Prostate gland (tissue), 2 donors: ENCODE measurements around the gene SEMA5A. TPM values are rescaled to one million over a fixed set of nuclear protein-coding genes. Genes with fewer than 3 reads are reported as not detected.

Experiments used
- DNase-seq: peaks from one replicate; pipeline ENCODE4 v3.0.0-alpha.2; 2019; ENCODE audit warnings: low spot score
- H3K27ac ChIP-seq, 2 donors: fragments of 200-600 bp; sonication (generic); 2 replicates each; pipeline ENCODE4 v1.5.1; 2017 to 2019
- H3K27me3 ChIP-seq: fragments of 200-600 bp; sonication (generic); replicated peaks from 2 replicates; pipeline ENCODE4 v1.5.1; 2019; ENCODE audit not compliant: insufficient read depth
- H3K36me3 ChIP-seq, 2 donors: fragments of 200-600 bp; sonication (generic); 1 replicate in 1 of 2; 2 replicates in 1 of 2; pipeline versions ENCODE4 v1.5.1 to v1.8.1; 2017 to 2019
- H3K4me1 ChIP-seq: fragments of 200-600 bp; sonication (generic); replicated peaks from 2 replicates; pipeline ENCODE4 v1.5.1; 2019
- H3K4me3 ChIP-seq, 2 donors: fragments of 200-600 bp; sonication (generic); 2 replicates each; pipeline ENCODE4 v1.5.1; 2017 to 2019
- H3K9me3 ChIP-seq: fragments of 200-600 bp; sonication (generic); 2 replicates; pipeline ENCODE4 v1.5.1; 2017
- CTCF ChIP-seq, 4 experiments: fragments of 200-600 bp in 2 of 4; fragments of 450-650 bp in 2 of 4; sonication (generic) in 2 of 4; IDR thresholded peaks; 1 replicate in 3 of 4; 2 replicates in 1 of 4; pipeline ENCODE4 v1.5.1; 2016 to 2019; ENCODE audit warnings: antibody characterized with exemption in 4 of 4, mild to moderate bottlenecking in 2 of 4, moderate library complexity in 2 of 4
- POLR2A ChIP-seq: fragments of 450-650 bp; IDR thresholded peaks from one replicate; pipeline ENCODE4 v1.6.1; 2016; ENCODE audit warnings: antibody characterized with exemption, mild to moderate bottlenecking
- POLR2AphosphoS5 ChIP-seq: sonication (generic); formaldehyde crosslinking; IDR thresholded peaks from one replicate; pipeline ENCODE4 v1.6.1; 2017; ENCODE audit warnings: antibody characterized with exemption
- WGBS: methylation state at CpG from one replicate; pipeline ENCODE4 v1.1.5; 2018; 5-methylcytosine and 5-hydroxymethylcytosine counted together
- intact Hi-C: fragments of 100-400 bp; cut with DNase I; formaldehyde crosslinking; loops from one replicate; pipeline ENCODE4 v1.14.2; 2022
- total RNA-seq, 2 donors: library from RNA; depleted of rRNA; stranded (reverse); fragments of >200 nt; gene quantifications; one replicate each; pipeline ENCODE4 v1.1.0, GENCODE V29; 2016

SEMA5A gene
- total RNA-seq, 2 donors from 2014 or later = 4.5 to 21.7 TPM

- TF ChIP-seq POLR2A (no peak), POLR2AphosphoS5 (no peak), CTCF (IDR thresholded peaks at IDR 0.05) (no peak)
- H3K9me3 ChIP-seq = no peaks in the 10 kb centered on the region
- no peak for DNase-seq
- no peaks in the 10 kb centered on the region for H3K4me1 ChIP-seq
- no peak overlapping the region for H3K27ac ChIP-seq
- no peaks in the 10 kb centered on the region for H3K36me3 ChIP-seq
- intact Hi-C loops = no loop called here
- no peaks in the 10 kb centered on the region for H3K27me3 ChIP-seq
- no peak overlapping the region for H3K4me3 ChIP-seq
- WGBS = 98% methylated on average over 2 of the region's 2 CpGs
Observed at GRCh38 chr5:9251379-9251980, 294.4 kb downstream of the SEMA5A start.

- no peak for DNase-seq
- intact Hi-C loops = no loop called here
- no peak for TF ChIP-seq POLR2AphosphoS5
- TF ChIP-seq POLR2A = no peak
- TF ChIP-seq CTCF (IDR thresholded peaks at IDR 0.05) = no peak
- Histone ChIP-seq H3K9me3 (no peaks in the 10 kb centered on the region), H3K4me1 (no peaks in the 10 kb centered on the region), H3K36me3 (no peaks in the 10 kb centered on the region), H3K27ac (no peak overlapping the region), H3K27me3 (no peaks in the 10 kb centered on the region), H3K4me3 (no peak overlapping the region)
- WGBS = 90% methylated on average over 3 of the region's 3 CpGs
Observed at GRCh38 chr5:9249231-9249630, 296.6 kb downstream of the SEMA5A start.

GRCh38 chr5:9245071-9245470 lies 300.8 kb downstream of the SEMA5A start:
- TF ChIP-seq CTCF (IDR thresholded peaks at IDR 0.05) (no peak), POLR2A (no peak), POLR2AphosphoS5 (no peak)
- DNase-seq = no peak
- H3K4me3 ChIP-seq = no peak overlapping the region
- 88% methylated on average over 3 of the region's 3 CpGs for WGBS
- H3K27ac ChIP-seq = no peak overlapping the region
- no peaks in the 10 kb centered on the region for H3K4me1 ChIP-seq
- no peaks in the 10 kb centered on the region for H3K36me3 ChIP-seq
- no peaks in the 10 kb centered on the region for H3K9me3 ChIP-seq
- intact Hi-C loops = no loop called here
- H3K27me3 ChIP-seq = no peaks in the 10 kb centered on the region

GRCh38 chr5:9244417-9244816 lies 301.5 kb downstream of the SEMA5A start:
- H3K27me3 ChIP-seq = no peaks in the 10 kb centered on the region
- H3K36me3 ChIP-seq = no peaks in the 10 kb centered on the region
- 86% methylated on average over 4 of the region's 4 CpGs for WGBS
- no peak for DNase-seq
- H3K4me3 ChIP-seq = no peak overlapping the region
- no peak for TF ChIP-seq POLR2A
- TF ChIP-seq CTCF (IDR thresholded peaks at IDR 0.05) = no peak
- TF ChIP-seq POLR2AphosphoS5 = no peak
- H3K9me3 ChIP-seq = no peaks in the 10 kb centered on the region
- intact Hi-C loops = no loop called here
- no peaks in the 10 kb centered on the region for H3K4me1 ChIP-seq
- no peak overlapping the region for H3K27ac ChIP-seq

GRCh38 chr5:9241479-9242305 lies 304.2 kb downstream of the SEMA5A start:
- no peak for TF ChIP-seq CTCF (IDR thresholded peaks at IDR 0.05)
- TF ChIP-seq POLR2A = no peak
- TF ChIP-seq POLR2AphosphoS5 = no peak
- no peaks in the 10 kb centered on the region for H3K27me3 ChIP-seq
- H3K27ac ChIP-seq = no peak overlapping the region
- no peaks in the 10 kb centered on the region for H3K4me1 ChIP-seq
- no peaks in the 10 kb centered on the region for H3K36me3 ChIP-seq
- DNase-seq = no peak
- no peak overlapping the region for H3K4me3 ChIP-seq
- intact Hi-C loops = no loop called here
- 74% methylated on average over 9 of the region's 9 CpGs for WGBS
- no peaks in the 10 kb centered on the region for H3K9me3 ChIP-seq
